B cell (primary cell): Measurements from ENCODE around the gene TBC1D2B. TPM values are rescaled to one million over a fixed set of nuclear protein-coding genes. Genes with fewer than 3 reads are reported as not detected.

Experiments
- ATAC-seq: fragments of 200-7000 bp; cut with Tn5 transposase; one replicate; pipeline ENCODE4 v1.10.0; 2021; ENCODE audit warnings: low read depth, mild to moderate bottlenecking, moderate number of reproducible peaks, moderate library complexity
- CTCF ChIA-PET: fragments of 350-600 bp; sonication (Branson Sonifier 250); formaldehyde crosslinking; loops from one replicate; lab custom pipeline; 2021; ENCODE audit warnings: antibody characterized with exemption, inconsistent platforms; lab: Charles Lee
- POLR2A ChIA-PET: fragments of 350-600 bp; sonication (Branson Sonifier 250); formaldehyde crosslinking; loops from one replicate; lab custom pipeline; 2021; ENCODE audit warnings: antibody characterized with exemption; lab: Charles Lee
- DNase-seq: peaks from one replicate; pipeline ENCODE4 v3.0.0; 2013
- H2AFZ ChIP-seq: 2 replicates; pipeline ENCODE4 v1.6.1; 2012; ENCODE audit warnings: mild to moderate bottlenecking, low read depth, low read length; ENCODE audit not compliant: insufficient read depth, poor library complexity, severe bottlenecking
- H3K27ac ChIP-seq, 2 donors: 1 replicate in 1 of 2; 2 replicates in 1 of 2; pipeline ENCODE4 v1.5.1; 2012 to 2013; ENCODE audit warnings: low read length in 2 of 2, mild to moderate bottlenecking in 2 of 2, moderate library complexity in 1 of 2
- H3K27me3 ChIP-seq, 4 experiments: fragments of 200-600 bp in 1 of 4; sonication (generic) in 1 of 4; replicated peaks in 1 of 4; 1 replicate in 2 of 4; 2 replicates in 2 of 4; pipeline versions ENCODE4 v1.6.1 to v1.7.0; 2013 to 2016; ENCODE audit warnings: low read length in 3 of 4, mild to moderate bottlenecking in 2 of 4, mixed read lengths in 1 of 4, moderate library complexity in 1 of 4; ENCODE audit not compliant: insufficient read depth in 4 of 4, control insufficient read depth in 3 of 4; ENCODE audit errors: control extremely low read depth in 1 of 4
- H3K36me3 ChIP-seq, 2 experiments: replicated peaks in 1 of 2; 1 replicate in 1 of 2; 2 replicates in 1 of 2; pipeline versions ENCODE4 v1.6.1 to v1.7.1; 2013; ENCODE audit warnings: low read length in 1 of 2; ENCODE audit not compliant: insufficient read depth in 2 of 2, control insufficient read depth in 1 of 2; ENCODE audit errors: control extremely low read depth in 1 of 2, extremely low read depth in 1 of 2
- H3K4me1 ChIP-seq, 2 donors: fragments of 200-600 bp in 1 of 2; sonication (generic) in 1 of 2; 1 replicate in 1 of 2; 2 replicates in 1 of 2; pipeline versions ENCODE4 v1.5.1 to v1.6.1; 2013 to 2017; ENCODE audit warnings: low read length in 2 of 2; ENCODE audit not compliant: control insufficient read depth in 2 of 2, insufficient read depth in 2 of 2
- H3K4me2 ChIP-seq: replicated peaks from 2 replicates; pipeline ENCODE3; 2012; ENCODE audit warnings: mild to moderate bottlenecking, low read depth, low read length; ENCODE audit not compliant: poor library complexity, severe bottlenecking
- H3K4me3 ChIP-seq, 5 experiments: fragments of 200-600 bp in 1 of 5; sonication (generic) in 1 of 5; 1 replicate in 3 of 5; 2 replicates in 2 of 5; pipeline versions ENCODE4 v1.5.1 to v1.7.0; 2011 to 2016; ENCODE audit warnings: low read length in 4 of 5, mild to moderate bottlenecking in 4 of 5, low read depth in 2 of 5, control low read depth in 1 of 5, moderate library complexity in 1 of 5; ENCODE audit not compliant: insufficient read depth in 1 of 5; ENCODE audit errors: control extremely low read depth in 1 of 5, extremely low read depth in 1 of 5
- H3K79me2 ChIP-seq: fragments of 200-600 bp; sonication (generic); one replicate; pipeline ENCODE4 v1.6.0; 2016; ENCODE audit warnings: low read length; ENCODE audit not compliant: control insufficient read depth, insufficient read depth
- H3K9ac ChIP-seq: fragments of 200-600 bp; sonication (generic); 2 replicates; pipeline ENCODE4 v1.6.1; 2017; ENCODE audit warnings: mild to moderate bottlenecking, low read length, moderate library complexity
- H3K9me3 ChIP-seq, 3 donors: one replicate each; pipeline versions ENCODE4 v1.6.1 to v1.7.1; 2013; ENCODE audit warnings: low read length in 2 of 3; ENCODE audit not compliant: control insufficient read depth in 2 of 3, insufficient read depth in 1 of 3; ENCODE audit errors: control extremely low read depth in 1 of 3
- H4K20me1 ChIP-seq: 2 replicates; pipeline ENCODE4 v1.6.0; 2012; ENCODE audit warnings: mild to moderate bottlenecking, low read length; ENCODE audit not compliant: insufficient read depth, control insufficient read depth, poor library complexity, severe bottlenecking
- H3K27ac Mint-ChIP-seq: one replicate; pipeline ENCODE4 v1.8.0; 2021; ENCODE audit warnings: mixed read lengths
- H3K27me3 Mint-ChIP-seq: one replicate; pipeline ENCODE4 v1.8.0; 2021; ENCODE audit warnings: mixed read lengths
- H3K4me1 Mint-ChIP-seq: one replicate; pipeline ENCODE4 v1.8.0; 2021; ENCODE audit warnings: mixed read lengths
- H3K4me3 Mint-ChIP-seq: one replicate; pipeline ENCODE4 v1.8.0; 2021; ENCODE audit warnings: mixed read lengths
- H3K9me3 Mint-ChIP-seq: one replicate; pipeline ENCODE4 v1.8.0; 2022; ENCODE audit warnings: mixed read lengths; ENCODE audit not compliant: insufficient read depth
- EZH2 ChIP-seq: IDR thresholded peaks from 2 replicates; pipeline ENCODE4 v1.6.1; 2012; ENCODE audit warnings: borderline replicate concordance, low read depth, mild to moderate bottlenecking, moderate library complexity, low read length; ENCODE audit not compliant: insufficient read depth, poor library complexity, severe bottlenecking
- WGBS: methylation state at CpG from one replicate; pipeline ENCODE4 v1.1.5; 2013; ENCODE audit warnings: missing lambda C conversion rate; ENCODE audit not compliant: insufficient coverage; 5-methylcytosine and 5-hydroxymethylcytosine counted together
- intact Hi-C: fragments of 100-400 bp; cut with micrococcal nuclease; formaldehyde crosslinking; loops from one replicate; pipeline ENCODE4 v1.10.0; 2022
- polyA plus RNA-seq: library from polyadenylated mRNA; depleted of rRNA; stranded (reverse); fragments of >200 nt; gene quantifications from 2 replicates; pipeline ENCODE4 v1.2.3, GENCODE V29; 2012
- total RNA-seq, 2 donors: library from RNA; stranded (reverse); fragments of 120-200 nt in 1 of 2; gene quantifications; 1 replicate in 1 of 2; 2 replicates in 1 of 2; pipeline versions ENCODE4 v1.2.3 to v1.2.4, GENCODE V29; 2013 to 2022
- TF ChIP-seq, protein P1 (sequence below): fragments of 200-600 bp; IDR thresholded peaks from one replicate; pipeline ENCODE4 v1.8.0; 2022; ENCODE audit warnings: antibody characterized with exemption, mild to moderate bottlenecking

TBC1D2B gene
- total and polyA plus RNA-seq, 2 donors (not counting 1 experiment from before 2014, with no cell fraction given) = 8.5 to 26.1 TPM

GRCh38 chr15:78007211-78007931 lies 70.1 kb downstream of the TBC1D2B start:
- H2AFZ ChIP-seq = no peak overlapping the region
- H3K79me2 ChIP-seq = no peaks in the 10 kb centered on the region
- H3K9ac ChIP-seq = no peak overlapping the region
- H3K36me3 ChIP-seq = peaks cover 15 to 25% of the 10 kb centered on the region in 2 experiments
- DNase-seq (no peak), ATAC-seq (no peak)
- CTCF ChIA-PET = interaction anchor here (6.1 kb wide), 1 partner anchor 101 kb away, joined by 28 read pairs; no protein-coding TSS in a partner anchor
- POLR2A ChIA-PET = no interaction called here
- no peaks in the 10 kb centered on the region for H3K4me1 ChIP-seq
- H3K27ac ChIP-seq = no peak overlapping the region
- Mint-ChIP-seq H3K4me3 (no peak overlapping the region), H3K27ac (no peak overlapping the region), H3K27me3 (no peaks in the 10 kb centered on the region), H3K4me1 (peaks cover 3% of the 10 kb centered on the region), H3K9me3 (no peaks in the 10 kb centered on the region)
- no peaks in the 10 kb centered on the region for H3K9me3 ChIP-seq
- no peak overlapping the region for H3K4me2 ChIP-seq
- TF ChIP-seq, protein P1, sequence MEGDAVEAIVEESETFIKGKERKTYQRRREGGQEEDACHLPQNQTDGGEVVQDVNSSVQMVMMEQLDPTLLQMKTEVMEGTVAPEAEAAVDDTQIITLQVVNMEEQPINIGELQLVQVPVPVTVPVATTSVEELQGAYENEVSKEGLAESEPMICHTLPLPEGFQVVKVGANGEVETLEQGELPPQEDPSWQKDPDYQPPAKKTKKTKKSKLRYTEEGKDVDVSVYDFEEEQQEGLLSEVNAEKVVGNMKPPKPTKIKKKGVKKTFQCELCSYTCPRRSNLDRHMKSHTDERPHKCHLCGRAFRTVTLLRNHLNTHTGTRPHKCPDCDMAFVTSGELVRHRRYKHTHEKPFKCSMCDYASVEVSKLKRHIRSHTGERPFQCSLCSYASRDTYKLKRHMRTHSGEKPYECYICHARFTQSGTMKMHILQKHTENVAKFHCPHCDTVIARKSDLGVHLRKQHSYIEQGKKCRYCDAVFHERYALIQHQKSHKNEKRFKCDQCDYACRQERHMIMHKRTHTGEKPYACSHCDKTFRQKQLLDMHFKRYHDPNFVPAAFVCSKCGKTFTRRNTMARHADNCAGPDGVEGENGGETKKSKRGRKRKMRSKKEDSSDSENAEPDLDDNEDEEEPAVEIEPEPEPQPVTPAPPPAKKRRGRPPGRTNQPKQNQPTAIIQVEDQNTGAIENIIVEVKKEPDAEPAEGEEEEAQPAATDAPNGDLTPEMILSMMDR = no peak
- no peak for TF ChIP-seq EZH2
- H4K20me1 ChIP-seq = no peaks in the 10 kb centered on the region
- 97% methylated on average over 7 of the region's 11 CpGs for WGBS
- no peak overlapping the region for H3K4me3 ChIP-seq
- intact Hi-C loops = no loop called here
- H3K27me3 ChIP-seq = no peaks in the 10 kb centered on the region

GRCh38 chr15:78006567-78007205 lies 70.8 kb downstream of the TBC1D2B start:
- POLR2A ChIA-PET = interaction anchor here (0.6 kb wide), 1 partner anchor 13 kb away, joined by 4 read pairs; no protein-coding TSS in a partner anchor
- no peak overlapping the region for H3K4me3 Mint-ChIP-seq

More at GRCh38 chr15:78006567-78007205, 70.8 kb downstream of the TBC1D2B start:
- intact Hi-C loops = no loop called here
- Histone ChIP-seq H3K79me2 (no peaks in the 10 kb centered on the region), H3K27me3 (no peaks in the 10 kb centered on the region), H3K4me1 (no peaks in the 10 kb centered on the region), H4K20me1 (no peaks in the 10 kb centered on the region), H3K36me3 (peaks cover 17 to 24% of the 10 kb centered on the region in 2 experiments), H3K9me3 (no peaks in the 10 kb centered on the region), H2AFZ (no peak overlapping the region), H3K9ac (no peak overlapping the region), H3K4me3 (no peak overlapping the region), H3K27ac (no peak overlapping the region), H3K4me2 (no peak overlapping the region)
- no peak for ATAC-seq
- no peak for DNase-seq
- H3K27me3 Mint-ChIP-seq = no peaks in the 10 kb centered on the region
- WGBS = 98% methylated on average over 12 of the region's 13 CpGs
- CTCF ChIA-PET = interaction anchor here (1.1 to 6.1 kb wide), 2 partner anchors 48 to 102 kb away, joined by 4 to 28 read pairs; no protein-coding TSS in a partner anchor
- peaks cover 3% of the 10 kb centered on the region for H3K4me1 Mint-ChIP-seq
- H3K9me3 Mint-ChIP-seq = no peaks in the 10 kb centered on the region
- H3K27ac Mint-ChIP-seq = no peak overlapping the region
- no peak for TF ChIP-seq EZH2
- TF ChIP-seq, protein P1 = no peak
